Glomerular visceral epithelial cell (primary cell): ENCODE measurements around the gene TMEM132D.

Experiments
- DNase-seq: peaks from one replicate; pipeline ENCODE4 v3.0.0-alpha.2; 2016; ENCODE audit errors: extremely low spot score

Gene TMEM132D

GRCh38 chr12:129826273-129826672 lies 77.6 kb downstream of the TMEM132D start:
- DNase-seq, result no peak

- no peak for DNase-seq
These were observed 78.5 kb downstream of the TMEM132D start for GRCh38 chr12:129825316-129825715.

- no peak for DNase-seq
These were observed 81.9 kb downstream of the TMEM132D start for GRCh38 chr12:129821964-129822363.

- DNase-seq, result no peak
These were observed 84.4 kb downstream of the TMEM132D start for GRCh38 chr12:129819391-129819790.

DNA sequence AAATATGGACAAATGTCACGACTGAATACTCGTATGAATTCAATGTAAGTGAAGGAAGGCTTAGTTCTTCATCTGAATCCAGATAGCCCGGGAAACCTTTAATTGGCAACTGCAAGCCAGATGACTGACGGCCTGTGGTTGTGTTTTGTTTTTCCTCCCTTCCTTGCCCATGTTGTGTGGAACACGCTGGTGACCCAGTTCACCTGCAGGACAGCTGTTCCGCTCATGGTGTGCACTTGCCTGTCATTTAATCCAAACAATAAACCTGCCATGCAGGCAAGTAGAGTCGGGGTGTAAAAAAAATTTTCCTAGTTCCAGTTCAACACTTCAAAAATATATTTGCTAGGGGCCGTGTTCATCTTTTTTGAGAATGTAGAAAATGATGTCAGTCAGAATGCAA lies 88.0 kb downstream of the TMEM132D start:
- no peak for DNase-seq

DNA sequence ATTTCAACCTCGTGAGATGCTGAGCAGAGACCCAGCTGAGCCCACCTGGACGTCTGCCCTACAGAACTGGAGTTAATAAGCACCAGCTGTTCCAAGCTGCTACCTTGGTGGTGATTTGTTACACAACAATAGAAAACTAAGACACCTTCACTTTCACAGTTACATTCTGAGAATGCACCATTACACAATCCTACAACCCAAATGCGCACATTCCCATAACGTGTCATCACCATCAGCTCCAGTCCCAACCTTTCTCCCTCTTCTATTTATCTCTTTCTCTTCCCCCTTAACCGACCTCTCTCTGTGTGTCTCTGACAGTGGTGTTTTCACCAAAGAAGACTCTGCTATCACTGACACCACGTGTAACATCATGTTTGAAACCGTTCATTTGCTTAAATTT lies 91.9 kb downstream of the TMEM132D start:
- DNase-seq, result no peak

- no peak for DNase-seq
These were observed 96.7 kb downstream of the TMEM132D start for GRCh38 chr12:129807136-129807535.

DNA sequence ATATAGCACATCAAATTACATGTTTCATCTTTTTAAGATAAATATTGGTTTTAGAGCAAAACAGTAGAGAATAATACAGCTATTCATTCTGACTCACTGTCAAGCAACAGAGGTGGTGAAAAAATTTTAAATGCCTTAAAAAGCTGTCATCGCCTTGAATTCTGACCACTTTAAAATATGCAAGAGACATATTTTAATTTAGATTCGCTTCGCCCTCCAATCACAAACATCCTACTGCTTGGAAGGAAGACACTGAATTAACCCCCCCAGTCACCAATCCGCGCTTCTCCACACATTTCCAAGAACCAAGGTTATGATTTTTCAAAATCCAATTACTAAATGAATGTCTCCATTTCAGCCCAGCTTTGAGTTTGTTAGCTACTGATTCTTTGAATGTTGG lies 112.4 kb downstream of the TMEM132D start:
- no peak for DNase-seq

DNA sequence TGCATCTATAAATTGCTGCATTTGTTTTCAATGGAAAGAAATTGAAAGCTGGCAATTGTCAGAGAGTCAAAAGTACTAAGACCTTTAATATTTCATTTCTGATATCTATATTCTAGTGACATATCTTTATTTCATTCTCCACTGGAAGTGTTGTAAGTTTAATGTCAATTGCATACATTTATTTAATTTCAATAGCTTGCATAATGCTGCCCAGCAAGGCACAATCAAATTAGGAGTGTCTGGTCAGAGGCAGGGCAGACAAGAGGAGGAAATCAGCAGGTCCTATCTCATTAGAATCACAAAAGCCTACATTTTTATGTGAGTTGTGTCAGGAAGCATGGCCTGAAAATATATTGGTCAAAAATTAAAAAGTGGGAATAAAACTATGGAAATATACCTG lies 112.9 kb downstream of the TMEM132D start:
- DNase-seq, result no peak

- DNase-seq, result no peak
These were observed 113.5 kb downstream of the TMEM132D start for GRCh38 chr12:129790331-129790730.

GRCh38 chr12:129789921-129790320 lies 113.9 kb downstream of the TMEM132D start:
- no peak for DNase-seq

GRCh38 chr12:129788506-129789084 lies 115.2 kb downstream of the TMEM132D start:
- no peak for DNase-seq

DNA sequence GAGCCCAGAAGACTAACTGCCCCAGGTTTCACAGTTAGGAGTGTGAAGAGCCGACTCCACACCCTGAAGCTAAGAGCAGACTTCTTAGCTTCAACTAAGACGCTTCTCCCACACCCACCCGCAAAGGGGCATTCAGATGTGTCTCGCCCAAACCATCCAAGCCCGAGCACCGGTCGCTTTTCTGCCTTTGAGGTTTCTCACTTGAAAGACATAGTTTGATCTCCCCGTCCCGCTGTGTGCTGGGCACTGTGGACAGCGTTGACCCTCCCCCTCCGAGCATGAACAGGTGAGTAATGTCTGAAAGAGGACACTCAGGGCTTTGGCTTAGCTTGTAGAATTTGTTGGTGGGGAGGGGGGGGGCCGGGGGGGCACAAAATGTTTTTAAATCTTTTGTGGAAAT lies 123.8 kb downstream of the TMEM132D start:
- no peak for DNase-seq

GRCh38 chr12:129779033-129779432 lies 124.8 kb downstream of the TMEM132D start:
- no peak for DNase-seq

- DNase-seq, result no peak
These were observed 126.7 kb downstream of the TMEM132D start for GRCh38 chr12:129776977-129777667.

DNA sequence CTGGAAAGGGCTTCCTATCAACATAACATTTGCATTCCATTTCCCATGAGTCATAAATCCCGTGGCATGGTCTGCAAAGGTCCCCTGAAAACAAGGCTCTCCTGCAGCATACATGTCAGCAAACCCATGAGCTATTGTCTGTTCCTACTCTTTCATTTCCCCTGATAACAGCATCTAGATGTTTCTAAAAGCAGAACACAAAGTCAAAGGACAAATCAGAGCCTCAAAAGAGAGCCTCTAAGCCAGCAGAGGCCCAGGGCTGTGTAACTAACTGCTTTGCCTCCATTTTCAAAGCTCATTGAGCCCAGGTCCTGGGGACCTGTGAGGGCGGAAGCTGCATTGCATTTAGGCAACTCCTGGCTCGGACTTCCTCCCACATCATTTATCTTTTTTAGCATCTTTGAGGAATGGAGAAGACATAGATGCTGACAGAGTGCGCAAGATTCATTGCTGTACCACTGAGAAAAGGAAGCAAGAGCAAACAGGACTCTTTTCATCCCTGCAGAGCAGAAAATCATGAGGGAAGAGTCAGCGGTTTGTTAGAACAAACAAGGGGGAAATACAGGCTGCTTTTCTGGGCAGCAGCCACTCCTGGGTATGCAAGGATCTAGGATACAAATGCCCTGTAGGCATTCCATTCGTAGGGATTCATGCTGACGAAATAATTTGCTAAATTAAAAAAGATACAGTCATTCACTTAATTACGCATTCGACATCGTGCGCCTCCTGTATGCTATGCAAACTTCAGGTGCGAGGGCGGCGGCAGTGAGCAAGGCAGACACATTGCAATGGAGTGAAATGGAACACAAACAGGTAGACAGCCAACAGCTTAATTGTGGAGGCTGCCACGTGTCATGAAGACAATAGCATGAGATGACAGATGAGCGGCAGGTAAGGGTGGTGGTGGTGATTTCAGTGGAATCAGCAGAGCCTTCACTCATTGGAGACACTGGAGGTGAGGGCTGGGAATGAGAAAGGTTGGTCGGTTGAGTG lies 131.0 kb downstream of the TMEM132D start:
- no peak for DNase-seq

DNA sequence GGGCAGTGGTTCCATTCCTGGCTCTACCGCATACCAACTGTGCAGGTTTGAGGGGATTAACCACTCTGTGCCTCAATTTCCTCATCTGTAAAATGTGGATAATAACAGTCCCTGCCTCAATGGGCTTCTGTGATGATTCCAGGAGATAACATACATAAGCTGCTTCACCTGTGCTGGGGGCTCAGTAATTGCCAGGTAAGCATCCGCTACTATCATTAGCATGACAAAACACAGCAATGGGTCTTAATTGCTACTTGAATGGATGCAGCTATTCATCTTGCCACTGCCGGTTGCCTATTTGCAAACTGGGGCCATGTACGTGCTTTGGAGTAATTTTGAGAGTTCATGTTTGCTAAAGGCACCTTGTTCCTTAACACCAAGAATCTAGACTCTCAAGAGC lies 132.6 kb downstream of the TMEM132D start:
- no peak for DNase-seq

DNA sequence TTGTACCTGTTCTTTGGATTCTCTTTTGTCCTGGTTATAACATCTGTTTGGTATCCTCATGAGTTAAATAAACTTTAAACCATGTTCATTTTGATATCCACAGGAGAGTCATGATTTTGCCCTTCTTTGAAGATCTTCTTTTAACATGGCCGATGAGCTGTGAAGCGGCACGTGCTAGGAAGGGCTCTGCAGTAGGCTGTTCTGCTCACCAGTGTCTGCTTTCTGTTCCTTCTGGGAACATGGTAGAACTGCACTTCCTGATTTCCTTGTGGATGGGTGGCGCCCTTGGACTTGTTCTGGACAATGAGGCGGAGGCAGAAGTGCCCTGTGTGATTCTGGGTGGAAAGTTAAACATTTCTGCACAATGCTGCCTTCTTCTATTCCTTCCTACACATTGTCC lies 138.1 kb downstream of the TMEM132D start:
- DNase-seq, result no peak

DNA sequence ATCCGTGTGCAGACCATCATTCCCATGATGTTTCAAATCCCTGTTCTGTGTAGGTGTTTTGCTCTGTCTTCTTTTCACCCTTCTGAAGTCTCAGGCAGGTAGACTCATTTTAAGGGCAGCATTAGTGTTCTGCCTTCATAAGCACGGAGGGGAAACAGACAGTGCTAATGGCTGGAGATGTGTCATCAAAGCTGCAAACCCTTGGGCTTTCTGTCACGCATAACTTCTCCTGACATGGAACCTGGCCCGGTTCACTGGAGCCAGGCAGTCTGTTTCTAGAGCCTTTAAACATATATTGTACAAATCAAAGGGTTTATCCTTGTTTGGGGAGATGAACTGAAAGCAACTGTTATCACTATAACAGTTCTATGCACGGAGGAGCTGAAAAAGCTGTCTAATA lies 141.4 kb downstream of the TMEM132D start:
- no peak for DNase-seq

DNA sequence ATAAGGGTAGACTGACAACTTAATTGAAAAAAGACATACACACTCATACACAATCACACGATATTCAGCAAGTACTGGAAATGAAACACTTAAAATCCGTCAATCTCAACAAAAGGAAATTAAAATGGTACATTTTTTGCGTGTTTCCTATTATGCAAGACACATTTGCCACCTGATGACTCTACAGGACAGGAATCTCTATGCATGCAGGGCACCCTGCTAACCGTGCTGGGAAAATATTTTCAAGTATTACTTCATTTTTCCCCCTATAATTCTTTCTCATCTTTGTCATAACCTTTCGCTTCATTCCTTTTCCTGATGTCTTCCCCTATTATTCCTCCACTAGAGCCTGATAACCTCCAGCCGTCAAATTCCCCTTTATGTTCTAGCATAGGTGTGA lies 150.2 kb downstream of the TMEM132D start:
- DNase-seq, result no peak

- DNase-seq, result no peak
These were observed 153.4 kb downstream of the TMEM132D start for GRCh38 chr12:129750421-129750820.

GRCh38 chr12:129746318-129746717 lies 157.5 kb downstream of the TMEM132D start:
- DNase-seq, result no peak

- no peak for DNase-seq
These were observed 174.7 kb downstream of the TMEM132D start for GRCh38 chr12:129729170-129729569.
